ENCODE results near the gene NUDT9.
"Not testable (repeated sequence)": the region's sequence is repeated elsewhere in the genome, so short reads cannot be mapped to it uniquely, and the experiment has no call there.

NUDT9 gene

DNA sequence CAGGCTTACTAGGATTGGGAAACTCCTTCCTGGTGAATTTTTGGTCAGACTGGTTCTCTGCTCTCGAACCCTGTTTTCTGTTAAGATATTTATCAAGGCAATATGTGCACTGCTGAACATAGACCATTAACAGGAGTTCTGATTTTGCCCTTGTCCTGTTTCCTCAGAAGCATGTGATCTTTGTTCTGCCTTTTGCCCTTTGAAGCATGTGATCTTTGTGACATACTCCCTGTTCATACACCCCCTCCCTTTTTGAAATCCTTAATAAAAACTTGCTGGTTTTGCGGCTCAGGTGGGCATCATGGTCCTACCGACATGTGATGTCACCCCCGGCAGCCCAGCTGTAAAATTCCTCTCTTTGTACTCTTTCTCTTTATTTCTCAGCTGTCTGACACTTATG lies 4.0 kb upstream of the NUDT9 start:
- H3K9me3 ChIP-seq (ENCODE audit: low read length); H3K4me3 ChIP-seq (ENCODE audit: low read length); H3K27me3 ChIP-seq (ENCODE audit: insufficient read depth, low read length); H2AFZ ChIP-seq (ENCODE audit: low read depth, low read length); H3K36me3 ChIP-seq (ENCODE audit: insufficient read depth, low read length): not testable (repeated sequence)
- peaks cover 16% of the 10 kb centered on the region for H3K4me1 ChIP-seq (ENCODE audit: insufficient read depth, low read length)

DNA sequence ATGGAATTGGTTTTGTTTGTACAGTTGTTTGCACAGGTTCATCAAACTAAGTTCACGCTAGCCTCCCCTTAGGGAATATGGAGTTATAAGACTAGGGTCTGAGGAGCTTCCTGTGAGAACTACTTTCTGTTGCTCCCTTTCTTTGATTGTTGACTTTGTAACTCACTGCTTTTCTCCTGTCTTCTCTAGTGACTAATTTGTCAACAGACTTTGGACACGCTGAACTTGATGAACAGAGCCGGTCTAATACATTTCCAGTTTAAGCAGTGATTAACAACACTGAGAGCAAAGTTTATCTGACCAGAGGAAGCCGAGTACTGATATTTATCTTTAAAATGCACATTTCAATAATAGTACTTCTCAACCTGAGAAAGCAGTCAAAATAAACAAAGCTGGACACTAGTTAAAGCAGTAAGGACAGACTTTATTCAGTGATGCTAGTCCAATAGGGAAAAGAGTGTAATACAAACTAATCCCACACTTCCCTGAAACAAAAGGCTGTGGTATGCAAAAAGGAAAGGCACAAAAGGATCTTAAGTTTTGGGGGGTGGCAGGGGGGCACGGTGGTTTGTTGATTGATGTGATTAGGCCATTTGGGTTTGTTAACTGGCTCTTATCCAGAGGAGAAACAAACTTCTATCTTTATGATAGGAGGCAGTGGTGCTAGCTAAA lies 2.7 kb upstream of the NUDT9 start:
- Histone ChIP-seq H3K4me3 (ENCODE audit: low read length) (no peak overlapping the region), H3K9me3 (ENCODE audit: low read length) (no peaks in the 10 kb centered on the region)

DNA sequence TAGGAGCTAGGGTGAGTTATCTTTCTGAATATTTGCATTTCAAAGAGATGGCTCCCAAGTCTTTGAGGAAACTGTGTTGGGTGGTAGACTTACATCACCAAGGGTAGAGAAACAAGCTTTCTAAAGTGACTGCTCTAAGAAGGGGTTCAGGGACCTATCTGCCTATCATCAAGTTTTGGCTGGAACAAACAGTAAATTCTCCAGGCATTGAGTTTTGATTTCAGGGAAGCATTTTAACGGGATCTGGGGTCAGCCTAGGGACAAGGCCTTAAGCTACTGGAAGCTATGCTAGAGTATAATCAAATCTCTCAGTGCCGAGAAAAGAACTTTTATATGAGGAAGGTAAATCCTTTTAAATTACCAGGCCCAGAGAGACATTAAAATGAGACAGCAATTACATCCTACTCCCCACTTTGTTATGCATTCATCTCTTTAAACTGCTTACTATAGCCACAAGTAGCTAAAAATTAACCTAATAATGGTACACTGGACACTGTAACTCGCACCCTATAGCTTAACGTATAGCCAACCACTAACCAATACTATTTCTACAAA lies 2.0 kb upstream of the NUDT9 start:
- no peaks in the 10 kb centered on the region for H3K36me3 ChIP-seq (ENCODE audit: insufficient read depth, low read length)
- H3K4me1 ChIP-seq (ENCODE audit: insufficient read depth, low read length): peaks cover 20% of the 10 kb centered on the region
- H2AFZ ChIP-seq (ENCODE audit: low read depth, low read length): no peak overlapping the region
- no peaks in the 10 kb centered on the region for H3K9me3 ChIP-seq (ENCODE audit: low read length)
- no peak overlapping the region for H3K4me3 ChIP-seq (ENCODE audit: low read length)
- no peaks in the 10 kb centered on the region for H3K27me3 ChIP-seq (ENCODE audit: insufficient read depth, low read length)

More for the DNA sequence above, 2.7 kb upstream of the NUDT9 start:
- Histone ChIP-seq H3K4me1 (ENCODE audit: insufficient read depth, low read length) (peaks cover 22% of the 10 kb centered on the region), H3K27me3 (ENCODE audit: insufficient read depth, low read length) (no peaks in the 10 kb centered on the region), H2AFZ (ENCODE audit: low read depth, low read length) (no peak overlapping the region), H3K36me3 (ENCODE audit: insufficient read depth, low read length) (no peaks in the 10 kb centered on the region)

DNA sequence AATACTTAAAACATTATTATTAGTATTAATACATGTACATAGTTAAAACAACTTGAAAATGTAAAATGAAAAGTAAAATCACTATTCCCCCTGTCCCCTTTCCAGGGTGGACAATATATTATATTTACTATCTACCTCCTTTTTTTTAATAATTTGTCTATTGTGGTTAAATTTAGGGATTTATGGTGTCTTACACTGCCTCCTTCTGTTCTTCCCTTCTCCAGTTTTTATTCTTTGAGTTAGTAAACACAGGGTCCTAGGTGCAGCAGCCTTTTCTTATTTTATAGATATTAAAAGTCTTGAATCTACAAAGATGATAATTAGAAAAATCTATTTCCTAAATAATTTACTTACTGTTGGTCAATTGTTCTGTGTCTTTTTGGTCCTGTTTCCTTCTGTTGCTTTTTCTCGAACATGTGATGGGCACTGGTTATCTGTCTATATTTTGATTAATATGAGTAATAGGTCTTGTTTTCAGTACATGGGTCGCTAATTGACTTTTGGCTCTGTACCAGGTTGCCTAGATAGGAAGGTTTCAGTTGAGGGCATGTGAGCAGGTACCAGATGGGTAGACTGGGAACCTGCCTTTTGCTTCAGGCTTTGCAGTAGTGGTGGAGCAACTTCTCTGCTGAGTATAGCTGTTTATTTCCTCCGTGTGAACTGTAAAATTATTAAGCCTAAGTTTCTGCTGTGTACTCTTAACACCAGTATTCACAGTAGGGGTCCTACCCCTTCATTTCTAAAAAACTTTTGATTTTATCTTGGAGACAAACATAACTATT lies 1.1 kb downstream of the NUDT9 start:
- peak overlapping the region; percentile 96 for H3K4me3 ChIP-seq (ENCODE audit: low read length)
- H3K36me3 ChIP-seq (ENCODE audit: insufficient read depth, low read length): no peaks in the 10 kb centered on the region
- H3K4me1 ChIP-seq (ENCODE audit: insufficient read depth, low read length): peaks cover 13% of the 10 kb centered on the region
- no peaks in the 10 kb centered on the region for H3K27me3 ChIP-seq (ENCODE audit: insufficient read depth, low read length)
- H2AFZ ChIP-seq (ENCODE audit: low read depth, low read length): peak overlapping the region; percentile 95
- no peaks in the 10 kb centered on the region for H3K9me3 ChIP-seq (ENCODE audit: low read length)

DNA sequence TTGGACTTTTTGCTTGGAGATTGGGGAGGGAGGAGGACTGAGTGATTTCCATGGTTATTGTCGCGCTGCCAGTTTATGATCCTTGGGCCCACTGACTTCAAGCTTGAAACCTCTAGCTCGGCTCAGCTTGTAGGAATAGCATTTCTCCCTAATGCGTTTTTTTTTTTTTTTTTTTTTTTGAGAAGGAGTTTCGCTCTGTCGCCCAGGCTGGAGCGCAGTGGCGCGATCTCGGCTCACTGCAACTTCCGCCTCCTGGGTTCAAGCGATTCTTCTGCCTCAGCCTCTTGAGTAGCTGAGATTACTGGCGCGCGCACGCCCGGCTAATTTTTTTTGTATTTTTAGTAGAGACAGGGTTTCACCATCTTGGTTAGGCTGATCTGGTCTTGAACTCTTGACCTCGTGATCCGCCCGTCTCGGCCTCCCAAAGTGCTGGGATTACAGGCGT lies 1.7 kb downstream of the NUDT9 start:
- not testable (repeated sequence) for H2AFZ ChIP-seq (ENCODE audit: low read depth, low read length); H3K36me3 ChIP-seq (ENCODE audit: insufficient read depth, low read length); H3K9me3 ChIP-seq (ENCODE audit: low read length); H3K27me3 ChIP-seq (ENCODE audit: insufficient read depth, low read length)
- Histone ChIP-seq H3K4me1 (ENCODE audit: insufficient read depth, low read length) (peaks cover 13% of the 10 kb centered on the region), H3K4me3 (ENCODE audit: low read length) (peak overlapping the region; percentile 96)

DNA sequence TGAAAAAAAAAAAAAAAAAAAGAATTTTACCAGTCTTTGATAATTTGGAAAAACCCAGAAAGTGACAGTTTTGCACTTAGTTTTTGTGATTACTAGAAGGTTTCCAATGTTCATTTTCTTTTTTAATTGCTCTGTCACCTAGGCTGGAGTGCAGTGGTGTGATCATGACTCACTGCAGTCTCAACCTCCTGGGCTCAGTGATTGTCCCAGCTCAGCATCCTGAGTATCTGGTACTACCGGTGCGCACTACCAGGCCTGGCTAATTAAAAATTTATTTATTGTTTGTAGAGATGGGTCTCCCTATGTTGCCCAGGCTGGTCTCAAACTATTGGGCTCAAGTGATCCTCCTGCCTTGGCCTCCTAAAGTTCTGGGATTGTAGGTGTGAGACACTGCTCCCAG lies 3.3 kb downstream of the NUDT9 start:
- H3K27me3 ChIP-seq (ENCODE audit: insufficient read depth, low read length): no peaks in the 10 kb centered on the region
- no peak overlapping the region for H2AFZ ChIP-seq (ENCODE audit: low read depth, low read length)
- peaks cover 13% of the 10 kb centered on the region for H3K4me1 ChIP-seq (ENCODE audit: insufficient read depth, low read length)
- no peaks in the 10 kb centered on the region for H3K9me3 ChIP-seq (ENCODE audit: low read length)
- H3K36me3 ChIP-seq (ENCODE audit: insufficient read depth, low read length): no peaks in the 10 kb centered on the region
- no peak overlapping the region for H3K4me3 ChIP-seq (ENCODE audit: low read length)

DNA sequence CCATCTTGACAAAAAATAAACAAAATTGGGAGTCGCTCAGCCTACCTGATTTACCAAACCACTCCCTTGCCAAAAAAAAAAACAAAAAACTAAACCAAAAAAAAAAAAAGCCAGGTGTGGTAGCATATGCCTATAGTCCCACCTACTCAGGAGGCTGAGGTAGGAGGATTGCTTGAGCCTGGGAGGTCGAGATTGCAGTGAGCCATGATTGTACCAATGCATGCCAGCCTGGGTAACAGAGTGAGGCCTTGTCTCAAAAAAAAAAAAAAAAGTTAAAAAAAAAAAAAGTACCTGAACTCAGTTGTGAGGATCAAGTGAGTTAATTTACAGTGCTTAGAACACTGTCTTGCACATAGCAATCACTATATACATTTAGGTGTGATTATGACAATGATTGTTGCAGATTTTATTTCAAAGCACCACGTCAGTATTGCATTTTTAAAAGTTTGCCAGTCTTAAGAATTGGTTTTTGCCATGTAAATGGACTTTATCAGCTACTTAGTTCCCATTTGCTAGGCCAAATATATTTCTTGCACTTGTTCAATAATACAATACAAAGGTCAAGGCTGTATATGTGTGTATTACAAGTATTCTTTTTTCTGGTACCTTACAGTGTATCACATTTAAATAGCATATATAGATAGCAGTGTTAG lies 4.6 kb downstream of the NUDT9 start:
- Histone ChIP-seq H3K4me1 (ENCODE audit: insufficient read depth, low read length) (peaks cover 6% of the 10 kb centered on the region), H3K27me3 (ENCODE audit: insufficient read depth, low read length) (no peaks in the 10 kb centered on the region)

DNA sequence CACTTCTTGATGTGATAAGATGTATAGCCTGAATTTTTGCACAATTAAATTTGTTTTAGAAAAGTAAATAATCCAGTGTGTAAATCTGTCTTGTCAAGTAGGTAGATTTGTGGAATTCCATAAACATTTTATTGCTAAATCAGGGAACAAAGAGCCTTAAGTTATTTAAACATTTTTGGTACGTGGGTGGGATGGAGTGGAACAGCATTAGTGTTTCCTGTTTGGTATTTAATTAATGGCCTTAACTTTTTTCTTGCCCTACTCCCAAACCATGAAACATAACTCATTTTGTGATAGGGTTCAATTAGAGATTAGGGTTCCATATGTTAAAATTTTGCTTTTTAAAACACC lies 5.1 kb downstream of the NUDT9 start:
- H2AFZ ChIP-seq (ENCODE audit: low read depth, low read length): no peak overlapping the region

More for the DNA sequence above, 4.6 kb downstream of the NUDT9 start:
- no peak overlapping the region for H2AFZ ChIP-seq (ENCODE audit: low read depth, low read length)
- H3K36me3 ChIP-seq (ENCODE audit: insufficient read depth, low read length): no peaks in the 10 kb centered on the region
- H3K4me3 ChIP-seq (ENCODE audit: low read length): no peak overlapping the region
- no peaks in the 10 kb centered on the region for H3K9me3 ChIP-seq (ENCODE audit: low read length)

DNA sequence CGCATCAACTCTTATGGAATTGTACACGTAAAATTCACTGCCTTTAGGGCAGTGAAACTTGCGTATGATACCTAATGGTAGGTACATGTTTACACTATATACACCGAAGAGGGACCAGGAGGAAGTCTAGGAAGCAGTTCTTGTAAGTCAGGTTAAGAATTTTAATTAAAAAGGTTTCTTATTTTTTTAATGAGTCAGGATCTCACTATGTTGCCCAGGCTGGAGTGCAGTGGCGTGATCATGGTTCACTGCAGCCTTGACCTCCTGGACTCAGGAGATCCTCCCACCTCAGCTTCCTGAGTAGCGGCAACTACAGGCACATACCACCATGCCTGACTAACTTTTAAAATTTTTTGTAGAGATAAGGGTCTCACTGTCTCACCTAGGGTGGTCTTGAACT lies 6.6 kb downstream of the NUDT9 start:
- Histone ChIP-seq H3K36me3 (ENCODE audit: insufficient read depth, low read length) (no peaks in the 10 kb centered on the region), H2AFZ (ENCODE audit: low read depth, low read length) (no peak overlapping the region), H3K4me3 (ENCODE audit: low read length) (no peak overlapping the region), H3K9me3 (ENCODE audit: low read length) (no peaks in the 10 kb centered on the region), H3K4me1 (ENCODE audit: insufficient read depth, low read length) (peaks cover under 1% of the 10 kb centered on the region), H3K27me3 (ENCODE audit: insufficient read depth, low read length) (no peaks in the 10 kb centered on the region)

More for the DNA sequence above, 5.1 kb downstream of the NUDT9 start:
- Histone ChIP-seq H3K27me3 (ENCODE audit: insufficient read depth, low read length) (no peaks in the 10 kb centered on the region), H3K4me3 (ENCODE audit: low read length) (no peak overlapping the region), H3K4me1 (ENCODE audit: insufficient read depth, low read length) (peaks cover 5% of the 10 kb centered on the region), H3K9me3 (ENCODE audit: low read length) (no peaks in the 10 kb centered on the region), H3K36me3 (ENCODE audit: insufficient read depth, low read length) (no peaks in the 10 kb centered on the region)

DNA sequence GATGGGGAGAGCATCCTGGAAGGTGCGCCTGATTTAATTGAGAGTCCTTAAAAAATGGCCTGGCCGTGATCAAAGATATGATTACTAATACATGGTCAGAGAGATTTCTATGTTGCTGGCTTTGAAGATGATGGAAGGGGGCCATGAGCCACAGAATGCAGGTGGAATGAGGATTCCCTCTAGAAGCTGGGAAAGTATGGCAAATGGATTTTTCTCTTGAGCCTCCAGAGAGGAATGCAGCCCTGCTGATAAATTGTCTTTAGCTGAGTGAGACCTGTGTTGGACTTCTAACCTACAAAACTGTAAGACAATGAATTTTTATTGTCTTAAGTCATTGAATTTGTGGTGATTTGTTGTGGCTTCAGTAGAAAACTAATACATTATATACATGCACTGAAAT lies 7.7 kb downstream of the NUDT9 start:
- H3K4me1 ChIP-seq (ENCODE audit: insufficient read depth, low read length): no peaks in the 10 kb centered on the region
- H3K36me3 ChIP-seq (ENCODE audit: insufficient read depth, low read length): peaks cover 2% of the 10 kb centered on the region
- H3K4me3 ChIP-seq (ENCODE audit: low read length): no peak overlapping the region
- H3K27me3 ChIP-seq (ENCODE audit: insufficient read depth, low read length): no peaks in the 10 kb centered on the region
- no peak overlapping the region for H2AFZ ChIP-seq (ENCODE audit: low read depth, low read length)
- H3K9me3 ChIP-seq (ENCODE audit: low read length): no peaks in the 10 kb centered on the region

DNA sequence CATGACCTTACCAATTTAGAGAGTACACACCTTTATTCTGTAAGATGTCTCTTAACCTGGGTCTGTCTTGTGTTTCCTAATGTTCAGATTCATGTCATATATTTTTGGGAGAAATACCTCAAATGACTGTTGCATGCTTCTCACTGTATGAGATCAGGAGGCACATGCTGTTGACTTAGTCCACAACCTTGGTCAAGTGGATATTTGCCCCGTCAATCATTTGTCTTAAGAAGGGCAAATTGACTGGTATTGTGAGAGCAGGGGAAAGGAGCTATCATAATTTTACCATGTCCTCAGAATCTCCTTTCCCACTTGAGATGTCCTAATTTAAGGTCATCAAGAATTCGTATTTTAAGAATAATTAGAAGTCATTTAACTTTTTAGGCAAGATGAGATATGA lies 11.0 kb downstream of the NUDT9 start:
- Histone ChIP-seq H3K4me1 (ENCODE audit: insufficient read depth, low read length) (no peaks in the 10 kb centered on the region), H3K27me3 (ENCODE audit: insufficient read depth, low read length) (no peaks in the 10 kb centered on the region), H3K36me3 (ENCODE audit: insufficient read depth, low read length) (peaks cover 11% of the 10 kb centered on the region), H2AFZ (ENCODE audit: low read depth, low read length) (no peak overlapping the region), H3K4me3 (ENCODE audit: low read length) (no peak overlapping the region), H3K9me3 (ENCODE audit: low read length) (peaks cover 4% of the 10 kb centered on the region)

DNA sequence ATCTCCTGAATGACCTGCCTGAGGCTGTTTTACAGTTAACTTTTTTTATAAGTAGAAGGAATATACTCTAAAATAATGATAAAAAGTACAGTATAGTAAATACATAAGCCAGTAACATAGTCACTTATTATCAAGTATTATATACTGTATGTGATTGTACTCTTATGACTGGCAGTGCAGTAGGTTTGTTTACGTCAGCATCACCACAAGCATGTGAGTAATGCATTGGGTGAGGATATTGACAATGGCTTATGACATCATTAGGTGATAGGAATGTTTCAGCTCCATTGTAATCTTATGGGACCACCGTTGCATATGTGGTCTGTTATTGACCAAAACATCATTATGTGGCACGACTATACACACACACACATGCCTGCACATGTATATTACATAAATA lies 20.5 kb downstream of the NUDT9 start:
- H3K27me3 ChIP-seq (ENCODE audit: insufficient read depth, low read length): no peaks in the 10 kb centered on the region
- no peaks in the 10 kb centered on the region for H3K4me1 ChIP-seq (ENCODE audit: insufficient read depth, low read length)
- H2AFZ ChIP-seq (ENCODE audit: low read depth, low read length): no peak overlapping the region
- H3K9me3 ChIP-seq (ENCODE audit: low read length): no peaks in the 10 kb centered on the region
- H3K36me3 ChIP-seq (ENCODE audit: insufficient read depth, low read length): peaks cover 60% of the 10 kb centered on the region
- H3K4me3 ChIP-seq (ENCODE audit: low read length): no peak overlapping the region

DNA sequence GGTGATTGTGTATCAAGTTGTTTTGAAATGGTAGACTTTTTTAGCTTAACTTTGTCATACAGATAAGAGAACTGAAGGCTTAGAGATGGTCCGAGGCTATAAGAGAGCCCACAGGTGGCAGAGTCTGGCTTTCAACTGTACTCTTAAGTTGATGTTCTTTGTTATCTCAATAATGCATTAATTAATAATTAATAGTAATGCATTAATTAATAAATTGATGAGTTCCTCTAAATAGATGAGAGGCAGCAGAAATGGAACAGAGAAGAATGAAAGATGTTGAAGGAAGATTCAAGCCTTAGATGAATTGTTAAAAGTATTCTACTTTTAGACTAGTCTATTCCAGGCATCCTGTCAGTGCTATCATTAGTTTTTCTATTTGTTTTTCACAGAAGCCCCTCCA lies 22.4 kb downstream of the NUDT9 start:
- Histone ChIP-seq H3K36me3 (ENCODE audit: insufficient read depth, low read length) (peaks cover 51% of the 10 kb centered on the region), H2AFZ (ENCODE audit: low read depth, low read length) (no peak overlapping the region), H3K27me3 (ENCODE audit: insufficient read depth, low read length) (no peaks in the 10 kb centered on the region), H3K9me3 (ENCODE audit: low read length) (no peaks in the 10 kb centered on the region), H3K4me3 (ENCODE audit: low read length) (no peak overlapping the region), H3K4me1 (ENCODE audit: insufficient read depth, low read length) (no peaks in the 10 kb centered on the region)
